Ishikawa (cell line): ENCODE data around the gene PPP3R1.

Source experiments
- CEBPB ChIP-seq: IDR thresholded peaks from 2 replicates; pipeline ENCODE4 v1.6.1; 2012
- CREB1 ChIP-seq: IDR thresholded peaks from 2 replicates; pipeline ENCODE4 v1.6.1; 2012; ENCODE audit warnings: low read depth
- EGR1 ChIP-seq: IDR thresholded peaks from 2 replicates; pipeline ENCODE4 v1.6.1; 2012
- EP300 ChIP-seq: IDR thresholded peaks from 2 replicates; pipeline ENCODE4 v1.6.1; 2012; ENCODE audit warnings: borderline replicate concordance
- FOXM1 ChIP-seq: IDR thresholded peaks from 2 replicates; pipeline ENCODE4 v1.6.1; 2012; ENCODE audit warnings: low read depth, borderline replicate concordance
- MAX ChIP-seq: IDR thresholded peaks from 2 replicates; pipeline ENCODE4 v1.6.1; 2012
- NFIC ChIP-seq: IDR thresholded peaks from 2 replicates; pipeline ENCODE4 v1.6.1; 2012
- RAD21 ChIP-seq: IDR thresholded peaks from 2 replicates; pipeline ENCODE4 v1.6.1; 2012; ENCODE audit warnings: low read depth
- REST ChIP-seq: IDR thresholded peaks from 2 replicates; pipeline ENCODE4 v1.6.1; 2012; ENCODE audit warnings: low read depth, mild to moderate bottlenecking
- TAF1 ChIP-seq: IDR thresholded peaks from 2 replicates; pipeline ENCODE4 v1.6.1; 2012; ENCODE audit warnings: low read depth, mild to moderate bottlenecking
- TCF12 ChIP-seq: IDR thresholded peaks from 2 replicates; pipeline ENCODE4 v1.6.1; 2012; ENCODE audit warnings: low read depth
- TEAD4 ChIP-seq: IDR thresholded peaks from 2 replicates; pipeline ENCODE4 v1.6.1; 2012
- USF1 ChIP-seq: IDR thresholded peaks from 2 replicates; pipeline ENCODE4 v1.6.1; 2012
- YY1 ChIP-seq: IDR thresholded peaks from 2 replicates; pipeline ENCODE4 v1.6.1; 2012; ENCODE audit warnings: low read depth
- ZBTB7A ChIP-seq: IDR thresholded peaks from 2 replicates; pipeline ENCODE4 v1.6.1; 2012; ENCODE audit warnings: low read depth

Gene PPP3R1

GRCh38 chr2:68155618-68156017 is 96.7 kb downstream of the PPP3R1 start:
- TF ChIP-seq FOXM1 = no peak
- TF ChIP-seq MAX = no peak
- no peak for TF ChIP-seq YY1
- TF ChIP-seq TEAD4 = no peak
- no peak for TF ChIP-seq CEBPB
- TF ChIP-seq NFIC = no peak
- TF ChIP-seq CREB1 = no peak
- no peak for TF ChIP-seq EGR1
- TF ChIP-seq TCF12 = no peak
- no peak for TF ChIP-seq TAF1
- no peak for TF ChIP-seq ZBTB7A
- no peak for TF ChIP-seq EP300
- TF ChIP-seq USF1 = no peak
- no peak for TF ChIP-seq RAD21
- TF ChIP-seq REST = no peak

- TF ChIP-seq TEAD4 (no peak), TAF1 (no peak), TCF12 (no peak), MAX (no peak), REST (no peak), RAD21 (no peak)
Measured at GRCh38 chr2:68152681-68153347, 99.5 kb downstream of the PPP3R1 start.

GRCh38 chr2:68151037-68151436 is 101.3 kb downstream of the PPP3R1 start:
- TF ChIP-seq EP300 (no peak), FOXM1 (no peak), TAF1 (no peak), TCF12 (no peak), CEBPB (no peak)

- TF ChIP-seq EGR1 = no peak
- TF ChIP-seq TEAD4 = no peak
- TF ChIP-seq ZBTB7A = no peak
- TF ChIP-seq USF1 = no peak
- no peak for TF ChIP-seq MAX
- no peak for TF ChIP-seq NFIC
- TF ChIP-seq CREB1 = no peak
- TF ChIP-seq FOXM1 = no peak
- no peak for TF ChIP-seq YY1
- no peak for TF ChIP-seq TAF1
- TF ChIP-seq TCF12 = no peak
Measured at GRCh38 chr2:68141875-68142274, 110.5 kb downstream of the PPP3R1 start.

GRCh38 chr2:68135448-68136320 is 116.6 kb downstream of the PPP3R1 start:
- no peak for TF ChIP-seq EP300
- TF ChIP-seq MAX = no peak
- TF ChIP-seq EGR1 = no peak
- no peak for TF ChIP-seq REST
- TF ChIP-seq USF1 = no peak
- no peak for TF ChIP-seq TEAD4
- TF ChIP-seq NFIC = no peak
- TF ChIP-seq TCF12 = no peak
- TF ChIP-seq TAF1 = no peak
- no peak for TF ChIP-seq FOXM1
- TF ChIP-seq CREB1 = no peak
- TF ChIP-seq CEBPB = no peak
- no peak for TF ChIP-seq YY1
- no peak for TF ChIP-seq ZBTB7A
- TF ChIP-seq RAD21 = no peak
